Gastroesophageal sphincter (tissue), 4 donors: ENCODE measurements around the gene ACOT6. TPM values are rescaled to one million over a fixed set of nuclear protein-coding genes. Genes with fewer than 3 reads are reported as not detected.
"Not testable (repeated sequence)": the region's sequence is repeated elsewhere in the genome, so short reads cannot be mapped to it uniquely, and the experiment has no call there.

Experiments
- ATAC-seq: fragments of 150-250 bp; one replicate; pipeline ENCODE4 v1.9.1; 2016; ENCODE audit warnings: mild to moderate bottlenecking, moderate library complexity
- H3K27ac ChIP-seq, 4 donors: fragments of 200-600 bp; sonication (generic) in 3 of 4; 1 replicate in 3 of 4; 2 replicates in 1 of 4; pipeline ENCODE4 v1.5.1; 2016 to 2019
- H3K27me3 ChIP-seq: fragments of 200-600 bp; sonication (generic); one replicate; pipeline ENCODE4 v1.5.1; 2019
- H3K36me3 ChIP-seq, 2 donors: fragments of 200-600 bp; sonication (generic); one replicate each; pipeline ENCODE4 v1.5.1; 2019; ENCODE audit warnings: control low read depth in 1 of 2
- H3K4me1 ChIP-seq, 3 donors: fragments of 200-600 bp; sonication (generic); 1 replicate in 2 of 3; 2 replicates in 1 of 3; pipeline ENCODE4 v1.5.1; 2016 to 2019; ENCODE audit warnings: control low read depth in 2 of 3
- H3K4me3 ChIP-seq, 2 donors: fragments of 200-600 bp; sonication (generic); one replicate each; pipeline ENCODE4 v1.5.1; 2019; ENCODE audit warnings: mild to moderate bottlenecking in 1 of 2, moderate library complexity in 1 of 2
- H3K9me3 ChIP-seq, 3 donors: fragments of 200-600 bp; sonication (generic); one replicate each; pipeline ENCODE4 v1.5.1; 2017 to 2019; ENCODE audit warnings: control low read depth in 2 of 3
- EP300 ChIP-seq: sonication (generic); formaldehyde crosslinking; IDR thresholded peaks from one replicate; pipeline ENCODE4 v1.6.1; 2017; ENCODE audit warnings: antibody characterized with exemption, mild to moderate bottlenecking
- POLR2A ChIP-seq, 2 donors: fragments of 450-650 bp; IDR thresholded peaks; one replicate each; pipeline ENCODE4 v1.6.1; 2017; ENCODE audit warnings: antibody characterized with exemption in 2 of 2, mild to moderate bottlenecking in 2 of 2, moderate library complexity in 1 of 2
- POLR2AphosphoS5 ChIP-seq: sonication (generic); formaldehyde crosslinking; IDR thresholded peaks from one replicate; pipeline ENCODE4 v1.6.1; 2017; ENCODE audit warnings: antibody characterized with exemption
- WGBS, 2 donors: methylation state at CpG; one replicate each; pipeline ENCODE4 v1.1.5; 2018; ENCODE audit warnings: low coverage in 1 of 2; 5-methylcytosine and 5-hydroxymethylcytosine counted together
- total RNA-seq, 4 donors: library from RNA; depleted of rRNA; stranded (reverse); fragments of >200 nt; gene quantifications; one replicate each; pipeline ENCODE4 v1.1.0, GENCODE V29; 2016
- TF ChIP-seq, protein P1 (sequence below), 4 experiments: fragments of 200-600 bp in 2 of 4; fragments of 450-650 bp in 2 of 4; sonication (generic) in 1 of 4; IDR thresholded peaks; one replicate each; pipeline ENCODE4 v1.5.1; 2017 to 2019; ENCODE audit warnings: antibody characterized with exemption in 4 of 4, mild to moderate bottlenecking in 2 of 4, moderate library complexity in 2 of 4

Gene ACOT6
- total RNA-seq, 4 donors from 2014 or later = not detected

DNA sequence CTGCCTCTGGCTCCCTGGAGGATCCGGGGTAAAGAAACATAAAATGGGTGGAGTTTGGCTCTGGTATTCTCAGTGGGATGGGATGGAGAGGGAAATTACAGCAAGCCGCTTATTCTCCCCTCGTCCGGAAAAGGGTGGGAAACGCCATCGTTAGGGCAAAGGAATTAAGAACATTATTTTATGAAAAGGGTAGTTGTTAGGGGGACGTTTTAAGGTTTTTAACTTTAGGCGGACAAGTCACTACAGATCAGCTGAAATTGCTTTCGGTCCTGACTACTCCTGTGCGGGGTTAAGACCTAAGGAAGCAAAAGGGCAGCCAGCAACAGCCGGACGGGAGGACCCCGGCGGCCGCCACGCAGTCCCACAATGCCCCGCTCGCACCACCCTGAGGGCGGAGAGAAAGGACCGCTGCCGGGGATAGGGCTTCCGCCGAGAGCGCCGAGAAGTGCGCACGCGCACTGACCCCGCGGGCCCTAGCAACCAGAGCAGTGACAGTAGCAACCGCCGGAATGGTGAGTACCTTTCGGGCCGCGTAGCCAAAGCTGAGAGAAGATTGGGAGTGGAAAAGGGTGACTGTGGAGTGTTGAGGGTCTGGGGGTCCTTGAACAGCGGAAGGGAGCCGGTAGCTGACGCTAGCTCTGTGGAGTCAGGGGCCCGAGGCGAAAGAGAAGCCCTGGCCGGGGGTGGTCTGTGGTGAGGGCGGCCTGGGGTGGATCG, 32.4 kb downstream of the ACOT6 start, which contains the start of gene DNAL1:
Gene DNAL1, plus strand, starts transcription at position 456 of the 717 bp plus-strand sequence. Its CDS starts 54 bp downstream, at position 510.
- peak; percentile 99 for ATAC-seq
- no peaks in the 10 kb centered on the region for H3K27me3 ChIP-seq
- H3K36me3 ChIP-seq = no peaks in the 10 kb centered on the region
- H3K27ac ChIP-seq = peak within 1 kb of the TSS; percentile 55 to 87 (median 84)
- peaks cover 0 to 19% (median 12%) of the 10 kb centered on the region in 3 donors for H3K4me1 ChIP-seq
- WGBS, 2 donors = 0 to 2% methylated on average over 12 to 20 of the region's 43 CpGs
- H3K4me3 ChIP-seq = peak within 1 kb of the TSS; percentile 66 to 83
- no peaks in the 10 kb centered on the region for H3K9me3 ChIP-seq
- TF ChIP-seq EP300 (no peak), POLR2AphosphoS5 (peak; percentile 76), POLR2A (IDR thresholded peaks at IDR 0.05) (peak; percentile 46 to 57)
- TF ChIP-seq, protein P1, sequence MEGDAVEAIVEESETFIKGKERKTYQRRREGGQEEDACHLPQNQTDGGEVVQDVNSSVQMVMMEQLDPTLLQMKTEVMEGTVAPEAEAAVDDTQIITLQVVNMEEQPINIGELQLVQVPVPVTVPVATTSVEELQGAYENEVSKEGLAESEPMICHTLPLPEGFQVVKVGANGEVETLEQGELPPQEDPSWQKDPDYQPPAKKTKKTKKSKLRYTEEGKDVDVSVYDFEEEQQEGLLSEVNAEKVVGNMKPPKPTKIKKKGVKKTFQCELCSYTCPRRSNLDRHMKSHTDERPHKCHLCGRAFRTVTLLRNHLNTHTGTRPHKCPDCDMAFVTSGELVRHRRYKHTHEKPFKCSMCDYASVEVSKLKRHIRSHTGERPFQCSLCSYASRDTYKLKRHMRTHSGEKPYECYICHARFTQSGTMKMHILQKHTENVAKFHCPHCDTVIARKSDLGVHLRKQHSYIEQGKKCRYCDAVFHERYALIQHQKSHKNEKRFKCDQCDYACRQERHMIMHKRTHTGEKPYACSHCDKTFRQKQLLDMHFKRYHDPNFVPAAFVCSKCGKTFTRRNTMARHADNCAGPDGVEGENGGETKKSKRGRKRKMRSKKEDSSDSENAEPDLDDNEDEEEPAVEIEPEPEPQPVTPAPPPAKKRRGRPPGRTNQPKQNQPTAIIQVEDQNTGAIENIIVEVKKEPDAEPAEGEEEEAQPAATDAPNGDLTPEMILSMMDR (IDR thresholded peaks at IDR 0.05) = peak in 1 of 4 experiments; percentile 30

DNA sequence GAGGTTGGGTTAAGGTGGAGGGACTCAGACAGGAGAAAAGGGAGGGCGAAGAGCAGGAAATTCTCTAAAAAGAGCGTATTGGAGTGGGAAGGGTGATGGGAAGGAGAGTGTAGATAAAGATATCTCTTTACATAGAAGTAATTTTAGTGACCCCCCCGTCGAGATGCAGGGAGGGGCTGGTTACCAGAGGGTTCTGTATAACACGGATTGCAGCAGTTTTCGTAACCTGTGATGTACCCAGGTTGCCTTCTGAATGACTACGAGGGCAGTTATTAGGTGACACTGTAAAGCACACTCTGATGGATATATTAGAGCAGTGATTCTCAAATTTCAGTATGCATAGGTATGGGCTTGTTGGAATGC, 32.9 kb downstream of the ACOT6 start:
- Histone ChIP-seq H3K27me3 (no peaks in the 10 kb centered on the region), H3K9me3 (no peaks in the 10 kb centered on the region), H3K36me3 (no peaks in the 10 kb centered on the region), H3K4me3 (peak overlapping the region; percentile 66 to 83), H3K4me1 (peaks cover 0 to 19% (median 12%) of the 10 kb centered on the region in 3 donors), H3K27ac (peak overlapping the region; percentile 21 to 87 (median 84))
- no peak for ATAC-seq
- TF ChIP-seq POLR2A (IDR thresholded peaks at IDR 0.05) (no peak), EP300 (no peak)
- WGBS, 2 donors = 0 to 5% methylated on average over 6 to 7 of the region's 7 CpGs

GRCh38 chr14:73651005-73651404, 38.7 kb downstream of the ACOT6 start:
- H3K36me3 ChIP-seq = peaks cover 0 to 38% of the 10 kb centered on the region in 2 donors

GRCh38 chr14:73655851-73656250, 43.5 kb downstream of the ACOT6 start:
- Histone ChIP-seq H3K4me3 (no peak overlapping the region), H3K4me1 (no peaks in the 10 kb centered on the region), H3K36me3 (peaks cover 0 to 71% of the 10 kb centered on the region in 2 donors), H3K27me3 (no peaks in the 10 kb centered on the region), H3K27ac (no peak overlapping the region), H3K9me3 (no peaks in the 10 kb centered on the region)
- TF ChIP-seq, protein P1 (IDR thresholded peaks at IDR 0.05) = no peak
- TF ChIP-seq EP300 = no peak
- 83 to 92% methylated on average over 1 of the region's 1 CpG for WGBS, 2 donors
- ATAC-seq = no peak

More at GRCh38 chr14:73651005-73651404, 38.7 kb downstream of the ACOT6 start:
- Histone ChIP-seq H3K4me1 (peaks cover 0 to 3% (median under 1%) of the 10 kb centered on the region in 3 donors), H3K27me3 (no peaks in the 10 kb centered on the region), H3K27ac (no peak overlapping the region), H3K4me3 (no peak overlapping the region), H3K9me3 (no peaks in the 10 kb centered on the region)
- no peak for ATAC-seq
- TF ChIP-seq POLR2AphosphoS5 (no peak), EP300 (no peak), POLR2A (IDR thresholded peaks at IDR 0.05) (no peak)
- TF ChIP-seq, protein P1 (IDR thresholded peaks at IDR 0.05) = no peak

DNA sequence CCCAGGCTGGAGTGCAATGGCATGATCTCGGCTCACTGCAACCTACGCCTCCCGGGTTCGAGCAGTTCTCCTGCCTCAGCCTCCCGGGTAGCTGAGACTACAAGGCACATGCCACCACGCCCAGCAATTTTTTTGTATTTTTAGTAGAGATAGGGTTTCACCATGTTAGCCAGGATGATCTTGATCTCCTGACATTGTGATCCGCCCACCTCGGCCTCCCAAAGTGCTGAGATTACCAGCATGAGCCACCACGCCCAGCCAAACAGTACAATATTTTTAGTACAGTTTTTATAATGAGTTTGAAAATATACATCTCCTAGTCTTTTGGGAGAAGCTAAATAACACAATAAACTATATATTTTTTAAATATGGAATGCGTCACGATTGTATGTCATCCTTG, 46.9 kb downstream of the ACOT6 start:
- H3K27ac ChIP-seq = not testable (repeated sequence)

GRCh38 chr14:73660511-73660910, 48.2 kb downstream of the ACOT6 start:
- no peak overlapping the region for H3K4me3 ChIP-seq
- no peaks in the 10 kb centered on the region for H3K4me1 ChIP-seq
- H3K27me3 ChIP-seq = no peaks in the 10 kb centered on the region
- ATAC-seq = no peak
- WGBS, 2 donors = 89 to 93% methylated on average over 2 of the region's 2 CpGs
- TF ChIP-seq, protein P1 (IDR thresholded peaks at IDR 0.05) = no peak
- TF ChIP-seq POLR2AphosphoS5 (no peak), EP300 (no peak), POLR2A (IDR thresholded peaks at IDR 0.05) (no peak)
- no peak overlapping the region for H3K27ac ChIP-seq
- peaks cover 0 to 61% of the 10 kb centered on the region in 2 donors for H3K36me3 ChIP-seq
- no peaks in the 10 kb centered on the region for H3K9me3 ChIP-seq

More for the DNA sequence above, 46.9 kb downstream of the ACOT6 start:
- not testable (repeated sequence) for H3K9me3 ChIP-seq, H3K27me3 ChIP-seq, H3K4me1 ChIP-seq, ATAC-seq, H3K4me3 ChIP-seq
- WGBS, 2 donors = 82 to 95% methylated on average over 5 to 11 of the region's 11 CpGs
- H3K36me3 ChIP-seq = peaks cover 0 to 68% of the 10 kb centered on the region in 2 donors
